GM21619 (cell line): ENCODE results near the gene KIF12.
A peak's percentile ranks its signal among the peaks of the same experiment; 100 is the strongest.
"Not testable (repeated sequence)": the region's sequence is repeated elsewhere in the genome, so short reads cannot be mapped to it uniquely, and the experiment has no call there.

Experiments
- ATAC-seq: cut with Tn5 transposase; IDR thresholded peaks from one replicate; pipeline ENCODE4 v1.9.1; 2021; ENCODE audit not compliant: unreplicated experiment

The KIF12 gene

DNA sequence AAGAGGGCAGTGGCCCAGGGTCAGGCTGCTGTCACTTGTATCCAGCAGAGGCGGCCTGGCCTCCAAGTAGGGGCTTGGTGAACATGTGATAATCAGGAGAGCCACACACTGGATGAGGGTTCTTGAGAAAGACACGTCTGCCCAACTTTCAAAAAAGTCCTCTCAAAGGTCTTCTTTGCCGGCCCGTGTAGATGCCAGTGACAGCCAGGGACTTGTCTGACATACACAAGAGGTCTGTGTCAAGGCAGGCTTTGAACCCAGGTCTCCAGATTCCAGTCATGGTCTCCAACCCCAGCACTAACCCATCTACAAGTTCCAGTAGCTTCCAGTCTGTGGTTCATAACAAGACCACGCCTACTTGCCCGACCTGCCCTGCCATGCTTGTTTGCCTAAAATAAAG is 13.1 kb downstream of the KIF12 start:
- ATAC-seq = no peak

DNA sequence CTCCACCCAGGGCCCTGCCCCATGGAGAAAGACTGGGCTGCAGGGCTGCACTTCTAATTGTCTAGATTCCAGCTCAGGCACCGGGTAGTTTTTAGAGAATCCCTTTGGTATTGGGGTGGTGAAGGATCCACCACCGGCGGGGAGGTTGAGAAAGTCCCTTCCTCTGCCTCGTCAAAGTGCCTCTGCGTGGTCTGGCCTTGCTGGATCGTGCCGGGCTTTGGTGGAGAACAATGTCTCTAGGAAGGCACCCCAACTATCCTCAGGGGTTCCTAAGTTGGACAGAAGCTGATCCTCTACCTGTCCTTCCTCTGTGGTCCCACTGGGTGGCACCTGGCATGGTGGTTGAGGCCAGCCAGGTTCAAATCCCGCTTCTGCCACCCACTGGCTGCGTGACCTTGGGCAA is 13.7 kb downstream of the KIF12 start:
- ATAC-seq = no peak

DNA sequence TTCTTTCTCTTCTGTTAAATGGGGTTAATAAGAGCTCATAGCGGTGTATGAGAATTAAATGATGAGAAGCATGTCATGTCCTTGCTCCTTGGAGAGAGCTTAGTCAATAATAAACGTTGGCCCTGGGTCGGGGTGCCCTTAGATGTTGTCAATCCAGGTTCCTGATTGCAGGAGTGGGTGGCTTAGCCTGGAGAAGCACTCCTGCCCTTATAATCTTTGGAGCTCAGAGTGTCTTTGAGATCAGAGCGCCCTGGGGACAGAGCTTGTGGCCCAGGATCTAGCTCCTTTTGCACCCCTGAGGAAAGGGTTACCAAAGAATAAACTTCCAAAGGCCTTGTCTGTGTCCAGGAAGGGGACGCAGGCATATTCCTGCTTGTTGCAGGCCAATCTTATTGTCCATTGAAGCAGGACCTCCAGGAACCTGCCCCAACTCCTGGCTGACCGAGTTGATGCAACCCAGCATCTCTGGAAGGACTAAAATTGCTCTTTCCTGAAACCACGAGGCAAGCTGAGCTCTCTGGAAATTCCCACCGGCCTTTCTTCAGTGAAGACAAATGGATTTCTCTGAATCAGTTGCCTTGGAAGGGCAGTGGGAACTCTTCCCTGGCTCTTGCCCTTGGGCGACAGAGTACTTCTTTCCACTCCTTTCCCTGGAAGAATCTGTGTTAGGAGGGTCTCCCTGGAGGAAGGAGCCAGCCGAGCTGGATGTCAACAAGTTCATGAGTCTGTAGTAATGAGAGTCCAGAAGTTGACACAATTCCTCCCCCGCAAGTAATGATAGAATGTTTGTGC is 14.6 kb downstream of the KIF12 start:
- no peak for ATAC-seq

DNA sequence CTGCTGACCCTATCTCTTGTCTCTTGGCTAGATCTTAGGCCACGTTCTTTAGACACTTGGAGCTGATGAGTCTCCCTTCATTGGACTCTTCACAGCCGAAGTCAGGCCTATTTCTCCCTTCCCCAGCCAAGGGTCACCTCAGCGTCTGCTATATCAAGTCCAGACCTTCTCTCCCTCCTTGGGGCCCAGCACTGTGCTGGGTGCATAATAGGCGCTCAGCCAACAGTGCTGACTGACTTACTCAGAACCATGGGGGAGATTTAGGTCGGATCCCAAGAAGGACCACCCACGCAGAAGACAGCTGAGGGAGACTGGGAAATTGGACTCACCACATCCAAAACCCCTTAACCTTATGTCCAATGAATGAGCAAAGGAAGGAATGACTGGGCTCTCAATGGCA is 15.4 kb downstream of the KIF12 start:
- no peak for ATAC-seq

DNA sequence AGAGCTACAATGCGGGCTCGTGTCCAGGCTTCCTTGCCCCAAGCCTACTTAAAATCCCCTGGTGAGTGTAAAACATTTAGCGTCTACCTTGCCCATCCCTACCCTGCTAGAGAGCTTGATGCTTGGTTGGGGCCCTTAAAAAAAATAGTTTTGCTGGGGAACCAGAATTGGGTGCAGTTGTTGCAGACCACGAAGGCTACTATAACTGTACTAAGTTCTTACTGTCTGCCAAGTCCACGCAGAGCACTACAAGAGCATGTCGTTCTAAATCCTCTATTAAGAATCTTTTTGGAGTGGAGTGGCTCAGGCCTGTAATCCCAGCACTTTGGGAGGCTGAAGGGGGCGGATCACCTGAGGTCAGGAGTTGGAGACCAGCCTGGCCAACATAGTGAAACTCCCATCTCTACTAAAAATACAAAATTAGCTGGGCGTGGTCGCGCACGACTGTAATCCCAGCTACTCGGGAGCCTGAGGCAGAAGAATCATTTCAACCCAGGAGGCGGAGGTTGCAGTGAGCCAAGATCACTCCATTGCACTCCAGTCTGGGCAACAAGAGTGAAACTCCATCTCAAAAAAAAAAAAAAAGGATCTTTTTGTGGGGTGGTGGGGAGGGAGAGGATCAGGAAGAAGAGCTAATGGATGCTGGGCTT is 16.2 kb downstream of the KIF12 start:
- not testable (repeated sequence) for ATAC-seq

DNA sequence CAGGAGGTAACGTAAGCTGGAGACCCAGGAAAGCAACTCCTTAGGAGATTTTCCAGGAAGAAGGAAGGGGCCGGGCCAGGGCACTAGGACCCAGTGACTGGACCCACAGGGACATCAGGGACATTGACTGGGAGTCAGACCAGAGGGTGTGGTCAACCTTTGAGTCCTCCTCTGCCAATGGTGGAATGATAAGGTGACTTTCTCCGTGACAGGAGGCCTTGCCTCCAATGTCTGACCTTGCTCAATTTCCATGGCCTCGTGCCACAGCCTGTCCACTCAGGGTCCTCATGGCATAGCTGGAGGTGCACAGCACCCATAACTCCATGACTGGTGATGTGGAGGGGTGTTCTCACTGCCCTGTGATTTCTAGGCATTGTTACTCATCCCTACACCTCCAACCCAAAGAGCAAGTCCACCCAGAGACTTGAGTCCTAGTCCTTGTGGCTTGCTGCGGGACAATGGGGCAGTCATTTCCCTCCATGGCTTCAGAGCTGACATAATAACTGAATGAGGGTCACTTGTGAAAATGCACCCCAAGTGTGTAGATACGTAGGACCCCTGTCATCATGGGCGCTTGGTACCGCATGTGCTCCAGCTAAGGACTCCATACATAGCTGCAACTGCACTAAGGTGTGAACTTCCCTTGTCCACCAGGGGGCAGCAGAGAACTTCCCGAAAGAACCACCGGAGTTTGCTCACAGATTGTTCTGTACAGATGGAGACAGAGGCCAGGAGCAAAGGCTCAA is 16.9 kb downstream of the KIF12 start:
- ATAC-seq = peak; percentile 84

DNA sequence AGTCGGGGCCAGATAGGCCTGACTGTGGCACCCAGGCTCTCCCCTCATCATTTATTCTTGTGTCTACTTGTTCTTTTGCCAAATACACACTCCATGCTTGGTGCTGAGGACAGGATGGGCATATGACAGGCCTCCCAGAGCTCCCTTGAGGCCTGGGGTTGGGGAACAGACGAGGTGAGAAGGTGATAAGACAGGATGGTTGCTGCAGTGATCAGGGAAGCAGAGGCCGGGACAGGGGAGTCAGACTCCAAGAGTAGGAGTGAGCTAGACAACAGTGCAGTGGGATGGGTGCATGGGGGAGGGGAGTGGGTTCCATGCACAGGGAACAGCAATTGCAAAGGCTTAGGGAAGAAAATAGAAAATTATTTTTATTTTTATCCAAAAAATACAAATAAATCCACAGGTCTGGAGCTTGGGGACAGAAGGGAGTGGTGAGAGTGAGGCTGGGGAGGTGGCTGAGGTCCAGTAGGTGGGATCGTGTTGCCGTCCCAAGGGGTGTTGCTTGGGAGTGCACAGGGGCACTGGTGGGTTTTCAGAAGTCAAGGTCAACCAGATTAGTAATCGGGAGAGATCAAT is 17.6 kb downstream of the KIF12 start:
- no peak for ATAC-seq

DNA sequence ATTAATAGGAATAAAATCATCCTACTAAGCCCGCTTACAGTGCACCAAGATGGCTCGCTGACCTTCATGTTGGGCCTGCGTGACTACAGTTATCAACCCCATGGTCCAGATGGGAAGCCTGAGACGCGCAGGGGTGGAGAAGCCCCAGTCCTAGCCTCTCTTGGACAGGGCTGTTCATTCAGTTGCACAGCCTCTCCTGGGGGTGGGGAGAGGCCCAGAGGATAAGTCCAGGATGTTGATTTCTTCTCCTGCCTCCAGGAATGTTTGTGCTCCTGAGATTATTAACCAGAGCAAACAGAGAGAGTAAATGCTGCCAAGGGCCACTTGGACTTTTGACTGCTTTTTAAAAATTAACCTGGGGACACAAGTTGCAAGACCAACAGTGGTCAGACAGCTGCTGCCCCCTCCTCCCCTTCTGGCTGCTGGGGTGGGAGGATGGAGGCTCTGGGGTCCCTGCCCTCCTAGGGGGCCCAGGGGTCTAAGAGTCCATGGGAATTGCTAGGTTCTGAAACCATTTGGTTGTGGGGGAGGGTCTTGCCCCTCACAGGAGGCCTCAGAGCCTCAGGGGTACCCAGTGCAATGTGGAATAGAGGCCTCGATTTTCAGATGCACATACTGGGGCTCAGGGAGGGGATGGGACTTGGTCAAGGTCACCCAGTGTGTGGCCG is 18.2 kb downstream of the KIF12 start:
- no peak for ATAC-seq

DNA sequence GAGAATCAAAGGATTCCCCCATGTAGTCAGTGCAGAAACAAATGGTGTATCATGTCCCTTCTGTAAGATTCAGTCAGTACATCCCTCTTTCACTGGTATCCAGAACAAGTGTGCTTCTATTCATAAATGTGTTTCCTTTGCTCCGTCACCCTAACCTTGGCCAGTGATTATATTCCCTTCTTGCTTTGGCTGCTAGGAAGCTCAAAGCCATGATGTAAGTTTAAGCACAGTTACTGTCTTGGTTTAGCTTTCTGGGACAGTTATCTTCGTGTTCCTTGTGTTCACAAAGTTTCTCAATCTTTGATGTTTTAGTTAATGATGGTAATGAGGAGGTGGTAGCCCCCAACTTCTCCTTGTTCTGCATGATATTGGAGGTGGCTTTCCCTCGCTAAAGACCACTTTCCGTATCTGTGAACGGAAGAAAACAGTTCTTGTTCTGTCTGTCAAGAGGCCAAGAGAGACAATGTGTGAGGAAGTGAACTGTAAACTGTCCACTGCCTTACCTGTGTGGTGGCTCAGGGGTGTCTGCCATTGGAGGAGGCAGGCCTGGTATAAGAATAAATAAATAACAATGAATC is 18.8 kb downstream of the KIF12 start:
- no peak for ATAC-seq

DNA sequence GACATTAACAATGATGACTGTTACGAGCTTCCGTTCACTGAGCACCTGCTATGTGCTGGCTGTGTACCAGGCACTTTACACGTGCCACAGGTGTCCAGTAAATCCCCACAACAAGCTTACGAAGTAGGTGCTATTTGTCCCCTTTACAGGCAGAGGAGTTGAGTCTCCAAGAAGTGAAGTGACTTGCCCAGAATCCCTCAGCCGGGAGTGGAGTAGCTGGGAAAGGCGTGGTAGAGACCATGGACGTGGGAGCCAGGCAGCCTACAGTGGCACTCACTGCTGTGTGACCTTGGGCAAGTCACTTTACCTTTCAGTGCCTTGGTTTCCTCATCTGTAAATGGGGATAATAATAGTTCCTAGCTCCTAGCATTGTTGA is 20.3 kb downstream of the KIF12 start:
- no peak for ATAC-seq

DNA sequence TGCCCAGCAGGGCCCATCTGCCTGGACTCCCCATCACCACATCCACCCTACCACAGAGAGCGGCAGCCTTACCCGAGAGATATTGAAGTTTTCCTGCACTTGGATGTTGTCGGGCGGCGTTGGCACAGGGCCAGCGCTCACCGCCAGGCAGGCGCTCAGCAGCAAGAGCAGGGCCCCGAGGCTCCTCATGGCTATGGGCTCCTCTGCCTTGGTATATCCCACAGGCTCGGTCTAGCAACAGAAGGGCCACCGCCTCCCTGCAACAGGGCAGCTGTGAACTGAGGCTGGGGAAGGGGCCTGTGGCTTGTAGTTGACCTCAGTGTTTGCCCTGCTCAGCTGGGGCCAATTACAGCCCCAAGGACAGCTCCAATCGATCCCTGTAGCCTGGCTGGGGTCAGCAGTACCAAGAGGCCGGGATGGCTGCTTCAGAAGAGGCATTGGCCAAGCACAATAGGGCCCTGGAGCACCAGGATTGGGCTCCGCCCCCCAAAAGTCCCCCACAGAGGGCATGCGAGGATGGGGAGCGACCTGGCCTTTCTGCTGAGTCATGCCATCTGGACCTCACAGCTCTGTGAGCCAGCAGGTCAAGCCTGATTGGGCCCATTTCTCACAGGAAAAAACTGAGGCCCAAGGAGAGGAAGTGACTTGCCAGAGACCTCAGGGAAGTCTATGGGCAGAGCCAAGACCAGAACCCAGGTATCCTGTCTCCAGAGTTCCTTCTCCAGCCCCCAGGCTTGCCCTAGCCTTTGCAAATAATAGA is 20.9 kb downstream of the KIF12 start, which contains the start of gene AMBP:
TSS of gene AMBP (minus strand) at position 280 of the 760 bp plus-strand sequence. CDS start at position 189, 91 bp downstream.
- ATAC-seq = no peak

DNA sequence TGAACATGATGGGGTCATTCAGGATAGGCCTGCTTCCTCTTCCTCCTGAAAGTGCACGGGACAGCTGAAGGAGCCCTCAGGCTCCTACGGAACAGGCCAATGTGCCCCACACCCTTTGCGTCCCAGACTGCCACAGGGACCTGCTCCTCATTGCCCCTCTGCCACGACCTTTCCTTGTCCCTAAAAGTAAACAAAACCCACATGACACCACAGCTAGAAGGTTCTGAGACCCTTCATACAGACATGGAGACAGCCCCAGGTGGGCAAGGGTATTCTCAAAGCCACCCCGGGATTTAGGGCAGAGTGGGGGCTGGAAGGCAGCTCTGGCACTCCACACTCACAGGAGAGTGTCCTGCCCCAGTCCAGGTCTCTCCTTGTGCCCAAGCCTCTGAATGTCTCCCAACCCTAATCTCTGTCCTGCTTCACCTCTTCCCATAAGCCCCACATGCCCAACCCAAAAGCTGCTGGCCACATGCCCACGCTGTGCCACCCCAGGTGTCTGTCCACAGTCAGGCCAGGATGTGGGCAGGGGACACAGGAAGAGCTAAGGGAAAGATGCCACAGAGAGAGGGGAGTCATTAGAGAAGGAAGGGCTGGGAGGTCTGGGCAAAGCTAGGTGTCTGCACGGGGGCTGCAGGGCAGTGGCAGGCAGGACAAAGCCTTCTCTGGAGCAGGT is 21.8 kb downstream of the KIF12 start:
- ATAC-seq = no peak

DNA sequence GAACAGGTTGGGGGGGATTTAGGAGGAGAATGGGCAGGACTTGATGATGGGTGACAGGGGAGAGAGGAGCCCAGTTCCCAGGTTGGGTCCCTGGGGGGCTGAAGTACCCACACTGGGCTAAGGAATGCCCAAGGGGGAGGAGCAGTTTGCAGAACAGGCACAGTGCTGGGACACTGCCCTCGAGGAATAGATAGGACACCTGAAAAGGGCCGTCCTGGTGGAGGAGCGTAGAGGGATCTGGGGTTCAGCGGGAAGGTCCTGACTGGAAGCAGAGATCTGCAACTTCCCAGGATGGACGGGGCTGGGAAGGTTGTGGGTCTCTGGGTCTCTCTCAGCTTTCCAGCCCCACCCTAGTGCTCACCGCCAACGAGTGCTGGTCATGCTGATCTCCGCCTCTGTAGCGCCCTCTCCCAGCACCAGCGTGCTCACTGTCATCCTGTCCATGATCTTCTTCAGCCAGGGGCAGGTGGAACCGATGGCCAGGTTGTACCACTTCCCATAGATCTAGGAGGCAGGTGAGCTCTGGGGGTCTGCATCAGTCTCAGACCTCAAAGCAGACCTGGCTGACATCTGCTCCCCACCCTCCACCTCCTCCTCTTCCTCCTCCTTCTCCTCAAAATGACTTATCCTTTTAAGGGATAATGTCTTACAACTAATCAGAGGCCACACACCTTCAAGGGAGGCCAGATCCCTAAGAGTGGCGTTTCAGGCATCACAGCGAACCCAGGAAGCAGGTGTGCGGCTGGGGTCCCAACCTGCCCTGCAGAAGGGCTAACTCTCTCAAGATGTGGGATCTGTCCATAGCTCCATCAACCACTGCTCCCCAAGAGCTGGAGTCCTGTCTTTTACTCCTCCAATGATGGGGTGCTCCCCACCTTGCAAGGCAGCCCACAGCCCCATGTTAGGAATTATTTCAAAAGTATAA is 22.6 kb downstream of the KIF12 start:
- ATAC-seq = no peak

DNA sequence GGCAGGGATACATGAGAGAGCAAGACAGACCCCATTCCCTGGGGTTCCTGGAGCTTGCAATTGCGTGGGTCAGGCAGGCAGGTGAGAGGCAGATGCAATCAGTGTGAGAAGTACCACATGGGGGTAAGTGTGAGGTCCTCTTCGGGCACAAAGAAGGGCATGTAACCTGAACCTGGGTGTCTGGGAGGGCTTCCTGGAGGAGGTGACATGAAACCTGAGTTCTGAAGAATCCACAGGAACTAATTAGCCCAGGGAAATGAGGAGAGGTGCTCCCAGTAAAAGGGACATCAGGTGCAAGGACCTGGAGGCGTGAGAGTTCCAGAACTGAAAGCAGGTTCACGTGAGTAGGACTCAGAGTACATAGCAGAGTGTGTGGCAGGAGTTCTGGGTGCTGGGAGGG is 23.5 kb downstream of the KIF12 start:
- ATAC-seq = no peak

DNA sequence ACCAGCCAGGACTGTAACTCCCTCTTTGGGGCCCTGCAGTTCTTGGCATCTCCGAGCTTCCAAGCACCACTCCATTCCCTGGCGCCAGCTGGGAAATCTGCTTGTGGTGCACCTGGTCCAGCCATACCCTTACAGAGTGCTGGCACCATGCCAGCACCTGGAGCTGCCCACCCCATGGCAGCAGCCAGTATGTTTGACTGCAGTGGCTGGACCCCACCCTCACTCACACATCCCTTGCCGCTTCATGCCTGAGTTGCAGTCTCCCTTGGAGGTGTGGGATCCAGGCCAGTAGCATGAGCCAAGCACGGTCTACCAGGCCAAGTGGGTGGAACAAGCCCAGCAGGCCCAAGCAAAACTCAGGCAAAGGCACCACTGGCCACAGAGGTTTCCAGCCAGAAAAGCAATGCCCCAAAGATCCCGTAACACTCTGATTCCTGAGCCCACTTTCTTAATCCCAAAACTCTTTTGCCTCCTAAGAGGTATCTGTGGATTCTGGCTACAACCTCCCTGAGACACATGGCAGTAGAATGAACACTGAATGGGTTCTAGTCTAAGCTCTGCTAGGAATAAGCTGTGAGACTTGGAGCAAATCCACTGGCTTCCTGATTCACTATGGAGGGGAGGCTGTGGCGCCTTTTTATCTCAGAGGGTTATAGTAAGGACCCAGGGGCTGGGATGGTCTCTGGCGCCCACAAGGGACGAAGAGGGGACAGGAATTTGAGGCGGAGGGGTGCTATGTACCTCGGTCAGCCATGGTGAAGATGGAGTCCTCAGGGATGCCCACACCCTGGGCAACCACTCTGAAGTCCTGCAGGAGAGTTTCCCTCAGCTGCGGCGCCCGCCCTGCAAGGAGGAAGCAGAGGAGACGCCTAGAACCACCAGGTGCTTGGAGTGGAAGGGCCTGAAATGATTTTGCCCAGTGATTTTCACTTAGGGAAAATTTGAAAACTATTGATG is 26.6 kb downstream of the KIF12 start:
- no peak for ATAC-seq

DNA sequence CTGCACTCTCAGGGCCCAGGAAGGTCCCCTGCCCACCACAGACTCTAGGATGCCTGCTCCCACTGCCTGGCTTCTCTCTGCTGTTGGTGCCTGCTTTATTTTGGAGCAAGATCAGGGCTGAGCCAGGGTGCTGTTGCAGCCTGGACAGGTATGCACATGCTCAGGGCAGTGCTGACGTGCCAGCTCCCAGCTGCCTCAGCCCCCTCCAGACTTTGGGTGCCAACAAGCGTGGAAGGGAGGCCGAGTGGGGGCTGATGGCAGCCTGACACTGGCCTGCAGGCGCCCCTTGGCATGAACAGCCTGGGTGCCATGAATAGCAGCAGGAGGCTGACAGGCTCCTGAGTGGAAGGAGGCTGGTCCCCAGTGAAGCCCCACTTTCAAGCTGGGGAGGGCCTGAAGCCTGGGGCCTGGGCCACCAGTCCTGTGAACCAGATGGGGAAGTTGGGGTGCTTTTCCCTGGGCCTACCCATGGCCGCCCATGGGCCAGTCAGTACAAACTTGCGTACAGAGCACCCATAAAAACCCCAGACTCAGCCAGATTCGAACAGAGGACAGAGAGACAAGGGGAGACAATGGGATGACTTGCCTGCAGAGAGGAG is 27.8 kb downstream of the KIF12 start:
- ATAC-seq = no peak
